ENCODE measurements around the gene GMPR.

Gene GMPR

GRCh38 chr6:16302721-16303552, 64.5 kb downstream of the GMPR start:
- POLR2A ChIA-PET, result no interaction called here
- no peak overlapping the region for H3K4me3 ChIP-seq (ENCODE audit: low read depth, low read length)
- CTCF ChIA-PET, result interaction anchor here (1.4 to 2.7 kb wide), 2 partner anchors 17 kb away, joined by 4 to 16 read pairs; no protein-coding TSS in a partner anchor
- no peak for DNase-seq (ENCODE audit: low read depth, low spot score)
- TF ChIP-seq CTCF (IDR thresholded peaks at IDR 0.05; ENCODE audit: insufficient read depth, low read length, missing control alignments), result no peak

- no peak overlapping the region for H3K4me3 ChIP-seq (ENCODE audit: low read depth, low read length)
- no peak for TF ChIP-seq CTCF (IDR thresholded peaks at IDR 0.05; ENCODE audit: insufficient read depth, low read length, missing control alignments)
- POLR2A ChIA-PET, result no interaction called here
- CTCF ChIA-PET, result interaction anchor here (1.3 kb wide), 1 partner anchor 11 kb away, joined by 5 read pairs; no protein-coding TSS in a partner anchor
- no peak for DNase-seq (ENCODE audit: low read depth, low spot score)
These were observed 66.9 kb downstream of the GMPR start for GRCh38 chr6:16305246-16305725.

GRCh38 chr6:16305788-16306187, 67.4 kb downstream of the GMPR start:
- DNase-seq (ENCODE audit: low read depth, low spot score), result no peak
- no peak for TF ChIP-seq CTCF (IDR thresholded peaks at IDR 0.05; ENCODE audit: insufficient read depth, low read length, missing control alignments)
- CTCF ChIA-PET, result interaction anchor here (1.3 kb wide), 1 partner anchor 11 kb away, joined by 5 read pairs; no protein-coding TSS in a partner anchor
- no peak overlapping the region for H3K4me3 ChIP-seq (ENCODE audit: low read depth, low read length)
- POLR2A ChIA-PET, result no interaction called here

- POLR2A ChIA-PET, result no interaction called here
- CTCF ChIA-PET, result interaction anchor here (1.9 to 3.6 kb wide), 2 partner anchors 10 to 20 kb away, joined by 10 to 24 read pairs; no protein-coding TSS in a partner anchor
- no peak for TF ChIP-seq CTCF (IDR thresholded peaks at IDR 0.05; ENCODE audit: insufficient read depth, low read length, missing control alignments)
- H3K4me3 ChIP-seq (ENCODE audit: low read depth, low read length), result no peak overlapping the region
- DNase-seq (ENCODE audit: low read depth, low spot score), result no peak
These were observed 67.9 kb downstream of the GMPR start for GRCh38 chr6:16306334-16306733.

GRCh38 chr6:16311763-16312162, 73.4 kb downstream of the GMPR start:
- POLR2A ChIA-PET, result no interaction called here

More at GRCh38 chr6:16311763-16312162, 73.4 kb downstream of the GMPR start:
- no peak for DNase-seq (ENCODE audit: low read depth, low spot score)
- CTCF ChIA-PET, result interaction anchor here (1.3 to 1.4 kb wide), 2 partner anchors 10 to 26 kb away, joined by 4 to 6 read pairs; no protein-coding TSS in a partner anchor
- H3K4me3 ChIP-seq (ENCODE audit: low read depth, low read length), result no peak overlapping the region
- no peak for TF ChIP-seq CTCF (IDR thresholded peaks at IDR 0.05; ENCODE audit: insufficient read depth, low read length, missing control alignments)
